ENCODE measurements around the gene NLGN1. TPM values are rescaled to one million over a fixed set of nuclear protein-coding genes. Genes with fewer than 3 reads are reported as not detected.

The NLGN1 gene
- total and polyA plus RNA-seq, 2 of the 8 experiments (the other 6 are each of a cell fraction or from before 2014, with no cell fraction given), result 7.8 to 14.8 TPM

DNA sequence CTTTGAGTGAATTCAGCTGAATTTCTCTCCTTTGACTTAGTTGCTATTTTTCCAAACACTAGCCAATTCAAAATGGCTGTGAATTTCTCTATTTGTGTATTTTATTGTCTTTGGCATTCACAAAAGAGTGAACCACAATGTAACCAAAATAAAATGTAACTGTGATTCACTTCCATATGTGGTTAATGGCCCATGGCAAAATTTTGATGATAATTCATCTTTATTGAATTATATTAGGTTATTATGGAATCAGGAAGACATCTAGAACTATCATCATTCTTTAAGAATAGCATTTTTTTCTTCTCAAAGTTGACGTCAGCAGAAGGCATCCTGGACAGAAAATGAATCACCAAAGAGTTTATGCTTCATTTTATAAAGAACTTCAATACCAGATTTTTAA lies 756.3 kb downstream of the NLGN1 start:
- H3K14ac ChIP-seq (ENCODE audit: insufficient read length), result no peak overlapping the region
- H4K20me1 ChIP-seq (replicated peaks in 1 of 2; ENCODE audit: control insufficient read depth in 1 of 2, insufficient read depth in 2 of 2, low read length in 2 of 2), result no peaks in the 10 kb centered on the region
- no peak for TF ChIP-seq HDAC6 (IDR thresholded peaks at IDR 0.05; ENCODE audit: low read depth, low read length)
- TF ChIP-seq CREB1 (IDR thresholded peaks at IDR 0.05), result no peak
- TF ChIP-seq SIN3A (conservative IDR thresholded peaks at IDR 0.05 in 1 of 2, IDR thresholded peaks at IDR 0.05 in 1 of 2; ENCODE audit: low read depth in 1 of 2, low read length in 2 of 2), result no peak
- TF ChIP-seq RBBP5 (IDR thresholded peaks at IDR 0.05; ENCODE audit: borderline replicate concordance, low read depth, low read length), result no peak
- no peak for TF ChIP-seq POLR2A (IDR thresholded peaks at IDR 0.05; ENCODE audit: control extremely low read depth in 1 of 2, low read depth in 2 of 2, low read length in 2 of 2)
- TF ChIP-seq RFX5 (IDR thresholded peaks at IDR 0.05; ENCODE audit: borderline replicate concordance, low read depth, low read length), result no peak
- no peak overlapping the region for H3K27ac ChIP-seq (ENCODE audit: low read depth, low read length)
- no peaks in the 10 kb centered on the region for H3K79me2 ChIP-seq (ENCODE audit: control insufficient read depth in 1 of 2, insufficient read depth in 2 of 2, low read length in 2 of 2)
- H3K27me3 ChIP-seq (replicated peaks in 1 of 4; ENCODE audit: control insufficient read depth in 3 of 4, extremely low read depth in 1 of 4, insufficient read depth in 3 of 4, low read length in 3 of 4), result peaks cover 0 to 1% (median 0%) of the 10 kb centered on the region in 4 experiments; a peak in 1 of 7 replicates
- ChIA-PET CTCF (ENCODE audit: partially characterized antibody) (no interaction called here), POLR2A (ENCODE audit: partially characterized antibody) (no interaction called here)
- no peak overlapping the region for H2BK5ac ChIP-seq (ENCODE audit: low read depth, low read length)
- no peak overlapping the region for H3K23ac ChIP-seq (ENCODE audit: insufficient read length)
- no peak overlapping the region for H4K5ac ChIP-seq (ENCODE audit: insufficient read length, low read depth, low read length)
- no peak overlapping the region for H3K4ac ChIP-seq (replicated peaks; ENCODE audit: insufficient read length, low read depth, low read length)
- DNase-seq (ENCODE audit: low read depth in 1 of 2, low spot score in 2 of 2) (no peak), FAIRE-seq (no peak)
- H3K23me2 ChIP-seq (ENCODE audit: low read depth, low read length), result no peaks in the 10 kb centered on the region
- no peaks in the 10 kb centered on the region for H3K9me3 ChIP-seq (ENCODE audit: insufficient read depth in 2 of 2, low read depth in 1 of 2, low read length in 1 of 2)
- no peak overlapping the region for H3K4me3 ChIP-seq (ENCODE audit: extremely low read depth in 1 of 4, insufficient read depth in 2 of 4, low read depth in 3 of 4, low read length in 4 of 4)
- no peak overlapping the region for H4K91ac ChIP-seq (replicated peaks; ENCODE audit: insufficient read length, low read length)
- no peak overlapping the region for H2AFZ ChIP-seq (ENCODE audit: low read length)
- H3K4me2 ChIP-seq (ENCODE audit: insufficient read depth in 1 of 2, low read depth in 2 of 2, low read length in 2 of 2), result no peak overlapping the region
- H3K4me1 ChIP-seq (replicated peaks in 1 of 4; ENCODE audit: control insufficient read depth in 3 of 4, insufficient read depth in 4 of 4, low read length in 3 of 4), result peaks cover 0 to 2% (median 0%) of the 10 kb centered on the region in 4 experiments; a peak in 1 of 7 replicates
- H3K36me3 ChIP-seq (ENCODE audit: control insufficient read depth in 2 of 4, insufficient read depth in 4 of 4, low read length in 3 of 4), result no peaks in the 10 kb centered on the region
- no peak overlapping the region for H2BK120ac ChIP-seq (replicated peaks; ENCODE audit: low read depth, low read length)
- no peak overlapping the region for H4K8ac ChIP-seq (ENCODE audit: extremely low read depth, insufficient read depth, low read length)
- no peak overlapping the region for H3K18ac ChIP-seq (ENCODE audit: extremely low read depth, low read length)
- H2BK15ac ChIP-seq (ENCODE audit: low read length), result no peak overlapping the region
- H3K79me1 ChIP-seq (ENCODE audit: low read depth, low read length), result no peaks in the 10 kb centered on the region
- no peak overlapping the region for H2BK20ac ChIP-seq (ENCODE audit: low read length)
- WGBS, 2 experiments (ENCODE audit: extremely low coverage in 1 of 2, insufficient coverage in 1 of 2, insufficient read length in 1 of 2, insufficient replicate concordance in 2 of 2, low coverage in 1 of 2, low lambda C conversion rate in 2 of 2, missing lambda C conversion rate in 1 of 2), result 91% methylated on average over 1 of the region's 1 CpG; no CpG with 5 or more reads in 1 of the 2 experiments
- H3K56ac ChIP-seq (replicated peaks; ENCODE audit: insufficient read length, low read depth, low read length), result no peak overlapping the region
- no peak overlapping the region for H2BK12ac ChIP-seq (ENCODE audit: low read depth, low read length)
- H3K9ac ChIP-seq (replicated peaks in 1 of 4; ENCODE audit: extremely low read depth in 1 of 4, low read depth in 3 of 4, low read length in 3 of 4), result no peak overlapping the region
- no peak overlapping the region for H2AK5ac ChIP-seq (ENCODE audit: low read depth, low read length)
